Stimulated activated CD8-positive, alpha-beta memory T cell treated with anti-CD3 and anti-CD28 coated beads, Interleukin-12 subunit alpha, Interleukin-12 subunit beta, amount 100 ng/mL, for 24 hours (primary cell): ENCODE data around the gene SPTBN4.
"Not testable (repeated sequence)": the region's sequence is repeated elsewhere in the genome, so short reads cannot be mapped to it uniquely, and the experiment has no call there.

Source experiments
- DNase-seq: peaks from one replicate; pipeline ENCODE4 v3.0.0-alpha.2; 2020; ENCODE audit errors: extremely low read depth

SPTBN4 gene

DNA sequence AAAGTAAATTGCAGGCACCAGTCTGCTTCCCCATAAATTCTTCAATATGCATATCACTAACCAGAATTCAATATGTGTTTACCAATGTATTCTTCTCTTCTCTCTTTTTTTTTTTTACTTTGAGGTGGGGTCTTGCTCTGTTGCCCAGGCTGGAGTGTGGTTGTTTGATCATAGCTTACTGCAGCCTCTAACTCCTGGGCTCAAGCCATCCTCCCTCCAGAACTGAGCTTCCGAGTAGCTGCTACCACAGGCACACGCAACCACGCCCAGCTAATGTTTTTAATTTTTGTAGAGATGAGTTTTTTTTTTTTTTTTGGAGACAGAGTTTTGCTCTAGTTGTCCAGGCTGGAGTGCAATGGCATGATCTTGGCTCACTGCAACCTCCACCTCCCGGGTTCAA, 151.2 kb downstream of the SPTBN4 start:
- DNase-seq = no peak

DNA sequence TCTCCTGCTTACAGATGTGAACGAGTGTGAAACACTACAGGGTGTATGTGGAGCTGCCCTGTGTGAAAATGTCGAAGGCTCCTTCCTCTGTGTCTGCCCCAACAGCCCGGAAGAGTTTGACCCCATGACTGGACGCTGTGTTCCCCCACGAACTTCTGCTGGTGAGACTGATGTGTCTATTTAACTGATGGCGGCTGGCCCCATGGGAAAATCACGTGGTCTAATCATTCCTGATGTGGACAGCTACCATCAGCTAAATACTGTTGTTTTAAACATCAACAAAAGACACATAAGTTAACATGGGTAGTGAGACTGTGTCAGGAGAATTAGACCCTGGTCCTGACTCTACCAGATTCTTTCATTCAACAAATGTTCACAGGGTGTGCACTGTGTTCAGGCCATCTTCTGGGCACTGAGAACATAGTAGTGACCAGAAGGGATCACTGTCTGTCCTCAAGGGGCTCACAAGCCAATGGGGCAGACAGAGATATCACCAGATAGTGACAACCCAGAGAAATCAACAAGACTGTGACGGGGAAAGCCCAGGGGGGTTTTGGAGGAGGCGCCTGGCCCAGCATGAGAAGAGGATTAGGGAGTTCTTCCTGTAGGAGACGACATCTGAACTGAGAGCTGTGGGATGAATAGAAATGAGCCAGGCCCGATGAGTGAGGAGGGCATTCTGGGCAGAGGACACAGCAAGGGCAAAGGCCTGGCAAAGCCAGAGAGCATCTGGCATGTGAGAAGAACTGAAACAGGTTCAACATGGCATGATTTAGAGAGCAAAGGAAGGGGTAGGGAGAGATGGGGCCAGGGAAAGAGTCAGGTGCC, 152.7 kb downstream of the SPTBN4 start:
- DNase-seq = no peak

DNA sequence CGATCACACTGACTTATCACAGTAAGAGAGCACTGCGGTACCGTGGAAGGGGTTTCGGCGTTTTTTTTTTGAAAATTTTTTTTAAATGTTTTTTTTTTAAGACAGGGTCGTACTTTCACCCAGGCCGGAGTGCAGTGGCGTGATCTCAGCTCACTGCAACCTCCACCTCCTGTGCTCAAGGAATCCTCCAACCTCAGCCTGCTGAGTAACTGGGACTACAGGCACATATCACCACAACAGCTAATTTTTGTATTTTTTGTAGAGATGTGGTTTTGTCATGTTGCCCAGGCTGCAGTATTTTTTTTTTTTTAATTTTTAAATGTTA, 153.3 kb downstream of the SPTBN4 start:
- no peak for DNase-seq

DNA sequence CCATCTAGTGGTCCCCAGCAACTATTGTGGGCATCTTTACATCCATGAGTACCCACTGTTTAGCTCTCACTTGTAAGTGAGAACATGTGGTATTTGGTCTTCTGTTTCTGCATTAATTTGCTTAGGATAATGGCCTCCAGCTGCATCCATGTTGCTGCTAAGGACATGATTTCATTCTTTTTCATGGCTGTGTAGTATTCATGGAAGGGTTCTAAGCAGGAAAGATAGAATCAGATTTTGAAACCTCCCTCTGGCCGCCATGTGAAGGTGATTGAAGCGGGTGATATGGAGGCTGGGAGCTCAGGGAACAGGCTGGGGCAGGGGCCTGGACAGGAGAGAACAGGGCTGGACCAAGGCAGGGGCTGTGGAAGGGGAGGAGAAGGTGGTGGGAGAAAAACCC, 154.5 kb downstream of the SPTBN4 start:
- no peak for DNase-seq

DNA sequence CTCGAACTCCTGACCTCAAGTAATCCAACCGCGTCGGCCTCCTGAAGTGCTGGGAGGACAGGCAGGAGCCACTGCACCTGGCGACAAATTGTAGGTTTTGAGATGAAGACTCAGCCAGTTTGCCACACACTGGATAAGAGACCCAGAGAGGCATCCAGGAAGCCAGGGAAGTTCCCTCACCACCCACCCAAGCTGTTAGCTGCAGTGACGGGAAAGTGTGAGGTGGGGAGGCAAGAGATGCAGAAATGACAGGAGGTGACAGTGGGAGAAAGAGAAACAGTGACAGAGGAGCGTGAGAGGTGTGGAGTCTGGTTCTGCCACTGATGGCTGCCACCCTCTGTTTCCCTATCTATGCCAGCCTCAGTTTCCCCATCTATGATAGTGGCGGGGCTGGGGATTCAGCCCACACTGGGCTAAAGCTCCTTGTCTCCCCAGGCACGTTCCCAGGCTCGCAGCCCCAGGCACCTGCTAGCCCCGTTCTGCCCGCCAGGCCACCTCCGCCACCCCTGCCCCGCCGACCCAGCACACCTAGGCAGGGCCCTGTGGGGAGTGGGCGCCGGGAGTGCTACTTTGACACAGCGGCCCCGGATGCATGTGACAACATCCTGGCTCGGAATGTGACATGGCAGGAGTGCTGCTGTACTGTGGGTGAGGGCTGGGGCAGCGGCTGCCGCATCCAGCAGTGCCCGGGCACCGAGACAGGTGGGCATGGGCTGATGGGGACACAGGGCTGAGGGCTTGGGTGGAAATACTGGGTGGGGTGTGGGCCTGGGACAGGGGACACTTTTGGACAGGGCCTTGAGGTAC, 155.4 kb downstream of the SPTBN4 start:
- no peak for DNase-seq

DNA sequence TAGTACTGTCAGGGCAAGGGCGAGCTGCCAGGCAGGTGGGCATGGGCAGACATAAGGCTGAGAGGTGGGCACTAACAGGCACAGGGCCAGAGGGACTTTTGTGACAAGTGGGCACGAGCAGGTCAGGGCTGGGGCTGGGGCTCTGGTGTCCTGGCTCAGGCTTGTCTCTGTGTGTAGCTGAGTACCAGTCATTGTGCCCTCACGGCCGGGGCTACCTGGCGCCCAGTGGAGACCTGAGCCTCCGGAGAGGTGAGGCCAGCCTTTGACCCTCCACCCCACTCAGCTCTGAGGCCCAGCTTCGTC, 155.9 kb downstream of the SPTBN4 start:
- no peak for DNase-seq

DNA sequence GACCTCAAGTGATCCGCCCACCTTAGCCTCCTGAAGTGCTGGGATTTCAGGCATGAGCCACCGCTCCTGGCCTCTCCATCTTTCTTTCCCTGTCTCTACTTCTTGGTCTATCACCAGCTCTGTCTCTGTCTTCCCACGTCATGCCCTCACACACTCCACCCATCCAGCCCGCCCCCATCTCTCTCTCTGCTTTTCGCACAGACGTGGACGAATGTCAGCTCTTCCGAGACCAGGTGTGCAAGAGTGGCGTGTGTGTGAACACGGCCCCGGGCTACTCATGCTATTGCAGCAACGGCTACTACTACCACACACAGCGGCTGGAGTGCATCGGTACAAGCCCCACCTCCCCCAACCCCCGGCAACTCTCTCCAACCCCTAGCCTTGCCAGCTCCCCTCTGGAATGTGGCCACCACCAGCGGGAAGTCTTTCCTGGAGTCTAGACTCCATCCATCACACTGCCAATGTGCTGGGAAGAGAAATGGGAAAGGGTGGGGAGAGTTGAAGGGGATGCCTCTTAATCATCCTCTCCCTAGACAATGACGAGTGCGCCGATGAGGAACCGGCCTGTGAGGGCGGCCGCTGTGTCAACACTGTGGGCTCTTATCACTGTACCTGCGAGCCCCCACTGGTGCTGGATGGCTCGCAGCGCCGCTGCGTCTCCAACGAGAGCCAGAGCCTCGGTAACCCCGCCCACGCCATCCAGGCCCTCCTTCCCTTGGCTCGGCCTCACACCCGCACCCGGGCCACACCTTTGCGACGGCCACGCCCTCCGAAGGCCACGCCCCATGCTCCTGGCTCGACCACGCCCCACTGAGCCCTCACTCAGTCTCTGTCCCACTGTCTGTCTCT, 156.8 kb downstream of the SPTBN4 start:
- no peak for DNase-seq

DNA sequence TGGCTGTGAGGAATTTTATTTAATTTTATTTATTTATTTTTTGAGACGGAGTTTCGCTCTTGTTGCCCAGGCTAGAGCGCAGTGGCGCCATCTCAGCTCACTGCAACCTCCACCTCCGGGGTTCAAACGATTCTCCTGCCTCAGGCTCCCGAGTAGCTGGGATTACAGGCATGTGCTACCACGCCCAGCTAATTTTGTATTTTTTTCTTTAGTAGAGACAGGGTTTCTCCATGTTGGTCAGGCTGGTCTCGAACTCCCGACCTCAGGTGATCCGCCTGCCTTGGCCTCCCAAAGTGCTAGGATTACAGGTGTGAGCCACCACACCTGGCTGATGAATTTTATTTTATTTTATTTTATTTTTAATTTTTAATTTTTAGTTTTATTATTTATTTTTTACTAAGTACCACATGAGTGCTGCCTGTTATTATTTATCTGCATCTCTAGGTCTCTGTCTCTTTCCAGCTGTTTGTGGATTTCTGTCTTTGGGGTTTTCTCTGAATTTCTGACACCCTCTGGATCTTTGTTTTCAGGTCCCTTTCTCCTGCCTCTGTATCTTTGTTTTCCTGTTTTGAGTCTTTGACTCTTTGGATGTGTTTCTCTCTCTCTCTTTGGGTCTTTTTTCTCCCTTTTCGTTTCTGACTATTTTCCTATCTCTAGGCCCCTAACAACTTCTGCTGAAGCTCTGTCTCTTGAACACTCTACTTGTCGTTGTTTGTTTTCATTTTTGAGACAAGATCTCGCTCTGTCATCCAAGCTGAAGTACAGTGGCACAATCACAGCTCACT, 157.8 kb downstream of the SPTBN4 start:
- not testable (repeated sequence) for DNase-seq

DNA sequence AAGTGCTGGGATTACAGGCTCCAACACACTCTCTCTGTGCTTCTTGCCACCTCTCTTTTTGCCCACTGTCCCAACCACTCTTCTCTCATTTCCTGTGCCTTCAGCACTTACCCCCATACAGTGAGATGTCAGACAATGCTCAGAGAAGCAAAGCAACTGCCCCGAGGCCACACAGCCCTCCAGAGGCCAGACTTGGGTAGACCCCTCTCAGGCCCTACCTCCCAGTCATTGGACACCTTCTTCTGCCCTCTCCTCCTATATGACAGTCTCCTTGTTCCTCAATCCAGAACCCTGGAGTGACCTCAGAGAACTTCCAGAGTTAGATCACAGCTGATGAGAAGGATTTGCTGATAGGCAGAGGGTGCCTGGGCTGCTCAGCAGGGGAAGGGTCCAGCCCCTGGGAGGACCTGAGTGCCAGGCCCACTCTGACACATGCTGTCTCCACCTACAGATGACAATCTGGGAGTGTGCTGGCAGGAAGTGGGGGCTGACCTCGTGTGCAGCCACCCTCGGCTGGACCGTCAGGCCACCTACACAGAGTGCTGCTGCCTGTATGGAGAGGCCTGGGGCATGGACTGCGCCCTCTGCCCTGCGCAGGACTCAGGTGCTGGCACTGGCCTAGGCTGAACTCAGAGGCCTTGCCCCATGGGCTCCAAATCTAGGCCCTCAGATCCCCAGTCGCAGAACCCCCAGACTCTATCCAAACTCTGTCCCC, 158.8 kb downstream of the SPTBN4 start:
- no peak for DNase-seq
